Measurements from ENCODE around the gene TMEM106C. TPM values are rescaled to one million over a fixed set of nuclear protein-coding genes. Genes with fewer than 3 reads are reported as not detected.

The TMEM106C gene
- total and polyA plus RNA-seq, 2 of the 13 experiments (the other 11 are each of a cell fraction or from before 2014, with no cell fraction given) = 132 to 192 TPM

DNA sequence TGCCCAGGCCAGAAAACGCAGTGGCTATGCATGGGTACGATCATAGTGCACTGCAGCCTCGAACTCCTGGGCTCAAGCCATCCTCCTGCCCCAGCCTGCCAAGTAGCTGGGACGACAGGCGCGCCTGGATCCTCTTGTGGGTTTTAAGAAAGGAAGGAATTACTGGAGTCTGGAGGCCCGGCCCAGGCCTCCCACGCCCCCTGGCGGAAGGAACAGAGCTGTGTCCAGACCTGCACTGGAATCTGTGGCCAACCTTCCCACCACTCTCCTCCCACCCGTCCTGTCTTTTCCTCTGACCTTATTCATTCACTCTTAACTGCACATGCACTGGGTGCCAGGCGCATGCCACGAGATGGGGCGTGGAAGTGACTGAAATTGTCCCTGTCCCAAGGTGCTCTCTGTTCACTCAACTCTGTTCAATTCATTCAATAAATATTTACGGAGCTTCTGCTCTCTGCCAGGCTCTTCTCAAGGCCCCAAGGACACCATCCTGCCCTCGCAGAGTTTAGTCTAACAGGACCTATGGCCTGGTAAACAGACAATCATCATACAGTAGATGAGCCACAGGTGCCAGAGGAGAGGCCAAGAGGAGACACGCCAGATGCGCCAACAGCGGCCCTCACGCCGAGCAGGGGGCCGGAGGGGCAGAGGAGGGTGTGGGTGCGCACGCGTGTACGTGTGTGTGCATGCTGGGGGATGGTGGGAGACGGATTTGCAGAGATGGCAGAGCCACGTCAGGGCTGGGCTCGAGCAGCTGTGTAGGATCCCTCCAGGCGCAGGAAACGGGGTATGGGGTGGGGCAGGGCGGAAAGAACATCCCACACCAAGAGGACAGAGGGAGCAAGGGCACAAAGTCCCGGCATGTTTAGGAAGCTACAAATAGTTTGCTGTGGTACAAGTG lies 13.7 kb upstream of the TMEM106C start (continued):
- TF ChIP-seq ZNF639 (CRISPR knock-in tag; conservative IDR thresholded peaks at IDR 0.05) (no peak), DNMT3B (CRISPR knock-in tag; conservative IDR thresholded peaks at IDR 0.05) (no peak), FOXK2 (IDR thresholded peaks at IDR 0.05) (no peak), SAFB2 (CRISPR knock-in tag; IDR thresholded peaks at IDR 0.05; ENCODE audit: borderline replicate concordance, low read depth) (no peak), PPARG (CRISPR knock-in tag; conservative IDR thresholded peaks at IDR 0.05) (peak; percentile 70; the same call in 1 of the 2 replicates), FOXA3 (CRISPR knock-in tag; IDR thresholded peaks at IDR 0.05) (no peak; the same call in 1 of the 2 replicates), ZIK1 (CRISPR knock-in tag; IDR thresholded peaks at IDR 0.05; ENCODE audit: borderline replicate concordance, low read depth) (no peak), ZHX2 (IDR thresholded peaks at IDR 0.05; ENCODE audit: low read depth) (no peak), ZHX2 (CRISPR knock-in tag; IDR thresholded peaks at IDR 0.05; ENCODE audit: borderline replicate concordance) (no peak), ZNF101 (CRISPR knock-in tag; IDR thresholded peaks at IDR 0.05; ENCODE audit: borderline replicate concordance, low read depth) (no peak), RCOR2 (CRISPR knock-in tag; IDR thresholded peaks at IDR 0.05) (no peak), UBTF (CRISPR knock-in tag; IDR thresholded peaks at IDR 0.05) (peak; percentile 44; the same call in 1 of the 2 replicates), PLSCR1 (CRISPR knock-in tag; IDR thresholded peaks at IDR 0.05; ENCODE audit: borderline replicate concordance) (no peak), CREBL2 (CRISPR knock-in tag; IDR thresholded peaks at IDR 0.05; ENCODE audit: borderline replicate concordance) (no peak)

Measured in HepG2 (cell line).